ENCODE measurements around the gene MS4A15.
"Not testable (repeated sequence)": the region's sequence is repeated elsewhere in the genome, so short reads cannot be mapped to it uniquely, and the experiment has no call there.

The MS4A15 gene

GRCh38 chr11:60750911-60751310, 5.8 kb upstream of the MS4A15 start:
- TF ChIP-seq CTCF (IDR thresholded peaks at IDR 0.05; ENCODE audit: low read length, missing control alignments): no peak
- no peak for DNase-seq (ENCODE audit: low read depth)
- no peak overlapping the region for H3K4me3 ChIP-seq (replicated peaks; ENCODE audit: low read depth, low read length)

GRCh38 chr11:60753309-60753708, 3.4 kb upstream of the MS4A15 start:
- no peak overlapping the region for H3K4me3 ChIP-seq (replicated peaks; ENCODE audit: low read depth, low read length)
- DNase-seq (ENCODE audit: low read depth): no peak
- TF ChIP-seq CTCF (IDR thresholded peaks at IDR 0.05; ENCODE audit: low read length, missing control alignments): no peak

- H3K4me3 ChIP-seq (replicated peaks; ENCODE audit: low read depth, low read length): no peak overlapping the region
- TF ChIP-seq CTCF (IDR thresholded peaks at IDR 0.05; ENCODE audit: low read length, missing control alignments): no peak
- no peak for DNase-seq (ENCODE audit: low read depth)
These were observed 1.8 kb upstream of the MS4A15 start for GRCh38 chr11:60754887-60755286.

GRCh38 chr11:60757231-60757800, 649 bp downstream of the MS4A15 start:
- no peak for TF ChIP-seq CTCF (IDR thresholded peaks at IDR 0.05; ENCODE audit: low read length, missing control alignments)
- no peak overlapping the region for H3K4me3 ChIP-seq (replicated peaks; ENCODE audit: low read depth, low read length)
- no peak for DNase-seq (ENCODE audit: low read depth)

GRCh38 chr11:60758671-60759070, 2.0 kb downstream of the MS4A15 start:
- DNase-seq (ENCODE audit: low read depth); H3K4me3 ChIP-seq (replicated peaks; ENCODE audit: low read depth, low read length): not testable (repeated sequence)

- not testable (repeated sequence) for DNase-seq (ENCODE audit: low read depth); H3K4me3 ChIP-seq (replicated peaks; ENCODE audit: low read depth, low read length)
These were observed 3.0 kb downstream of the MS4A15 start for GRCh38 chr11:60759438-60760225.

- no peak for DNase-seq (ENCODE audit: low read depth)
- no peak overlapping the region for H3K4me3 ChIP-seq (replicated peaks; ENCODE audit: low read depth, low read length)
- TF ChIP-seq CTCF (IDR thresholded peaks at IDR 0.05; ENCODE audit: low read length, missing control alignments): no peak
These were observed 4.9 kb downstream of the MS4A15 start for GRCh38 chr11:60761436-60762190.
